Spleen (tissue), 11 donors: Measurements from ENCODE around the gene RPTOR. TPM values are rescaled to one million over a fixed set of nuclear protein-coding genes. Genes with fewer than 3 reads are reported as not detected.

Source experiments
- DNase-seq: peaks from one replicate; pipeline ENCODE4 v3.0.0-alpha.2; 2020
- H3K27ac ChIP-seq, 8 donors: fragments of 200-600 bp; sonication (generic) in 7 of 8; 1 replicate in 4 of 8; 2 replicates in 4 of 8; pipeline versions ENCODE4 v1.5.0 to v1.8.0; 2016 to 2021; ENCODE audit warnings: inconsistent platforms in 4 of 8, mild to moderate bottlenecking in 4 of 8, moderate library complexity in 1 of 8
- H3K27me3 ChIP-seq, 7 donors: fragments of 200-600 bp; sonication (generic) in 6 of 7; replicated peaks in 1 of 7; 1 replicate in 4 of 7; 2 replicates in 3 of 7; pipeline versions ENCODE4 v1.5.0 to v1.8.0; 2016 to 2021; ENCODE audit warnings: inconsistent platforms in 3 of 7, mild to moderate bottlenecking in 1 of 7
- H3K36me3 ChIP-seq, 6 donors: fragments of 200-600 bp; sonication (generic) in 5 of 6; 1 replicate in 4 of 6; 2 replicates in 2 of 6; pipeline versions ENCODE4 v1.5.0 to v1.8.0; 2016 to 2021; ENCODE audit warnings: inconsistent platforms in 2 of 6
- H3K4me1 ChIP-seq, 6 donors: fragments of 200-600 bp; sonication (generic) in 5 of 6; 1 replicate in 3 of 6; 2 replicates in 3 of 6; pipeline versions ENCODE4 v1.5.0 to v1.8.0; 2016 to 2021; ENCODE audit warnings: inconsistent platforms in 3 of 6
- H3K4me3 ChIP-seq, 8 donors: fragments of 200-600 bp; sonication (generic) in 7 of 8; 1 replicate in 4 of 8; 2 replicates in 4 of 8; pipeline versions ENCODE4 v1.5.0 to v1.8.0; 2016 to 2021; ENCODE audit warnings: inconsistent platforms in 4 of 8, mild to moderate bottlenecking in 4 of 8, moderate library complexity in 2 of 8
- H3K9me3 ChIP-seq, 8 donors: fragments of 200-600 bp; sonication (generic) in 7 of 8; 1 replicate in 4 of 8; 2 replicates in 4 of 8; pipeline versions ENCODE4 v1.5.0 to v1.8.0; 2016 to 2021; ENCODE audit warnings: inconsistent platforms in 4 of 8
- CTCF ChIP-seq, 11 experiments: fragments of 200-600 bp in 7 of 11; fragments of 450-650 bp in 4 of 11; sonication (generic) in 4 of 11; IDR thresholded peaks in 8 of 11; conservative IDR thresholded peaks in 3 of 11; 1 replicate in 7 of 11; 2 replicates in 4 of 11; pipeline versions ENCODE4 v1.4.0 to v1.8.0; 2016 to 2021; ENCODE audit warnings: antibody characterized with exemption in 11 of 11, inconsistent platforms in 4 of 11, mild to moderate bottlenecking in 1 of 11
- POLR2A ChIP-seq, 3 donors: fragments of 450-650 bp; IDR thresholded peaks; one replicate each; pipeline ENCODE4 v1.5.1; 2017; ENCODE audit warnings: antibody characterized with exemption in 3 of 3, mild to moderate bottlenecking in 1 of 3
- POLR2AphosphoS5 ChIP-seq, 3 donors: sonication (generic); formaldehyde crosslinking; IDR thresholded peaks; one replicate each; pipeline ENCODE4 v1.5.1; 2017; ENCODE audit warnings: antibody characterized with exemption in 3 of 3
- WGBS, 5 donors: extraction: QIAGEN DNeasy Blood & Tissue Kit in 3 of 5; methylation state at CpG; one replicate each; pipeline versions ENCODE4 v1.1.5 to v1.1.7; 2013 to 2018; 5-methylcytosine and 5-hydroxymethylcytosine counted together
- intact Hi-C: fragments of 100-400 bp; cut with DNase I; formaldehyde crosslinking; loops from one replicate; pipeline ENCODE4 v1.15.0; 2023; ENCODE audit warnings: low total_unique reads
- polyA plus RNA-seq, 3 donors: library from polyadenylated mRNA; stranded (reverse); fragments of 200-250 nt; gene quantifications; one replicate each; pipeline ENCODE4 v1.2.1, GENCODE V29; 2013
- total RNA-seq, 7 donors: library from RNA; depleted of rRNA in 3 of 7; stranded (reverse); fragments of >200 nt in 3 of 7; fragmentation: NEBNext Ultra II Directional in 4 of 7; extraction: Animal tissue kit (Norgen Biotek cat#: 25700) in 4 of 7; gene quantifications; one replicate each; pipeline versions ENCODE4 v1.1.0 to v1.2.1, GENCODE V29; 2016 to 2021
- donor health status: healthy with polysubstance abuse.
- donor health status: DM: no; HTN: no; CAD: no; lungs with moderate emphysema.
- donor health status: DM: no; HTN: no; CAD: no.
- donor health status: Bipolar disorder and iron deficiency.
- donor health status: healthy.
- donor health status: DM: no; HTN: no; CAD: no.
- donor health status: DM: yes; HTN: yes; CAD: no.

RPTOR gene
- total and polyA plus RNA-seq, 10 donors = 3.1 to 61.2 (median 40.7) TPM

- intact Hi-C loops = no loop called here
- H3K36me3 ChIP-seq = no peaks in the 10 kb centered on the region
Observed at GRCh38 chr17:80613732-80614071, 69.1 kb downstream of the RPTOR start.

DNA sequence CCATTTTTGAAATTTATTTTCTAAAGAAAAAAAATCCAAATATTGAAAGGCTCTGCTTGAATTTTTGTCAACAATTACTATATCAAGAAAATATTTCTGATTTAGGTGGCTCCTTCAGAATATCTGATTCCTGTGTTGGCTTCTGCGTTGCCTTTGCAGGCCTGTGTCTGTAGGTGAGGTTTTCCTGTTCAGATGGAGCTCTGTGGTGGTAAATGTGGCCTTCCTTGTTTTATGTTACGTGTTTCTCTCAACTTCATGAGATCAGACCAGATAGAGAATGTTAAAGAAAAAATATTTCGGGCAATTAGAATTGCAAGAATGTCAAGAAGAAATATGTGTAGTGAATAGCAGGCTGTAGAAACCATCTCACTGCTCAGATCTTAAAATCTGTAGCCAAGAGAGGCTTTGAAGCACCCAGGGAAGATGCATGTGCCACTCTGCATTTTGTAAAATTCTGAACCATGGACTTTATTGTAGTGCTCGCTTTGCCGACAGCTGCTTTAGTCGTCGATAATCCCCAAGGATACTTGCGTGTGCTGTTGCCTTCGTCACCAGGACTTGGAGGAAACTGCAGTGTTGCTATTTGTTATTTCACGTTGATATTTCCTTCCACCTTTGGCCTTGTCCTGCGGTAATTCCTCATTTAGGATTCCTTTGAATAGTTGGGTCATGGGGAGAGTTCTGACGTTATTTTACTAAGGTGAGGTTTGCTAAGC lies 69.9 kb downstream of the RPTOR start:
- WGBS, 5 donors = 62 to 78% (median 67%) methylated on average over 12 of the region's 12 CpGs
- Histone ChIP-seq H3K36me3 (no peaks in the 10 kb centered on the region), H3K27me3 (no peaks in the 10 kb centered on the region), H3K9me3 (no peaks in the 10 kb centered on the region), H3K4me1 (peaks cover 3 to 37% (median 5%) of the 10 kb centered on the region in 6 donors), H3K4me3 (no peak overlapping the region), H3K27ac (no peak overlapping the region)
- intact Hi-C loops = no loop called here
- no peak for TF ChIP-seq POLR2AphosphoS5 (IDR thresholded peaks at IDR 0.05)
- no peak for TF ChIP-seq POLR2A (IDR thresholded peaks at IDR 0.05)
- no peak for TF ChIP-seq CTCF (IDR thresholded peaks at IDR 0.05 in 8 of 11, conservative IDR thresholded peaks at IDR 0.05 in 3 of 11)
- DNase-seq = no peak

More at GRCh38 chr17:80613732-80614071, 69.1 kb downstream of the RPTOR start:
- no peaks in the 10 kb centered on the region for H3K27me3 ChIP-seq
- no peak for DNase-seq
- peaks cover 0 to 39% (median 5%) of the 10 kb centered on the region in 6 donors for H3K4me1 ChIP-seq
- no peaks in the 10 kb centered on the region for H3K9me3 ChIP-seq
- WGBS, 5 donors = 84 to 91% (median 86%) methylated on average over 11 to 12 of the region's 12 CpGs
- no peak overlapping the region for H3K27ac ChIP-seq
- no peak overlapping the region for H3K4me3 ChIP-seq
- TF ChIP-seq POLR2AphosphoS5 (IDR thresholded peaks at IDR 0.05) (no peak), POLR2A (IDR thresholded peaks at IDR 0.05) (no peak), CTCF (IDR thresholded peaks at IDR 0.05 in 8 of 11, conservative IDR thresholded peaks at IDR 0.05 in 3 of 11) (no peak)

- no peaks in the 10 kb centered on the region for H3K27me3 ChIP-seq
- intact Hi-C loops = no loop called here
- no peaks in the 10 kb centered on the region for H3K36me3 ChIP-seq
- WGBS, 5 donors = 74 to 89% (median 85%) methylated on average over 4 of the region's 4 CpGs
- no peak for TF ChIP-seq POLR2A (IDR thresholded peaks at IDR 0.05)
- no peak for TF ChIP-seq POLR2AphosphoS5 (IDR thresholded peaks at IDR 0.05)
- TF ChIP-seq CTCF (IDR thresholded peaks at IDR 0.05 in 8 of 11, conservative IDR thresholded peaks at IDR 0.05 in 3 of 11) = no peak
- peaks cover 0 to 29% (median 5%) of the 10 kb centered on the region in 6 donors for H3K4me1 ChIP-seq
- no peaks in the 10 kb centered on the region for H3K9me3 ChIP-seq
- no peak overlapping the region for H3K4me3 ChIP-seq
- no peak for DNase-seq
- no peak overlapping the region for H3K27ac ChIP-seq
Observed at GRCh38 chr17:80615376-80615775, 70.7 kb downstream of the RPTOR start.

- H3K9me3 ChIP-seq = no peaks in the 10 kb centered on the region
- no peak overlapping the region for H3K4me3 ChIP-seq
- H3K27ac ChIP-seq = no peak overlapping the region
- H3K36me3 ChIP-seq = no peaks in the 10 kb centered on the region
- H3K27me3 ChIP-seq = no peaks in the 10 kb centered on the region
- DNase-seq = no peak
- TF ChIP-seq POLR2AphosphoS5 (IDR thresholded peaks at IDR 0.05) (no peak), POLR2A (IDR thresholded peaks at IDR 0.05) (no peak), CTCF (IDR thresholded peaks at IDR 0.05 in 8 of 11, conservative IDR thresholded peaks at IDR 0.05 in 3 of 11) (no peak)
- H3K4me1 ChIP-seq = peaks cover under 1 to 26% (median 7%) of the 10 kb centered on the region in 6 donors
- 95 to 98% (median 96%) methylated on average over 6 of the region's 6 CpGs for WGBS, 5 donors
- intact Hi-C loops = no loop called here
Observed at GRCh38 chr17:80616705-80617104, 72.1 kb downstream of the RPTOR start.
